GM11168 (cell line): Measurements from ENCODE around the gene PCDH1.

Experiments used
- in situ Hi-C: fragments of 300-500 bp; cut with MboI; formaldehyde crosslinking; loops from one replicate; pipeline ENCODE4 v1.12.0; 2022; ENCODE audit warnings: low sequenced_read_pairs; ENCODE audit not compliant: unreplicated experiment

The PCDH1 gene

GRCh38 chr5:141875022-141875740, 3.0 kb downstream of the PCDH1 start:
- in situ Hi-C loops, result no loop called here

GRCh38 chr5:141874262-141874964, 3.8 kb downstream of the PCDH1 start:
- in situ Hi-C loops, result no loop called here

- in situ Hi-C loops, result no loop called here
Measured at GRCh38 chr5:141873933-141874261, 4.3 kb downstream of the PCDH1 start.

- in situ Hi-C loops, result no loop called here
Measured at GRCh38 chr5:141872496-141873356, 5.5 kb downstream of the PCDH1 start.

- in situ Hi-C loops, result no loop called here
Measured at GRCh38 chr5:141871870-141872269, 6.3 kb downstream of the PCDH1 start.

- in situ Hi-C loops, result no loop called here
Measured at GRCh38 chr5:141870871-141871270, 7.3 kb downstream of the PCDH1 start.

GRCh38 chr5:141870228-141870627, 8.0 kb downstream of the PCDH1 start:
- in situ Hi-C loops, result no loop called here

- in situ Hi-C loops, result no loop called here
Measured at GRCh38 chr5:141869514-141869913, 8.7 kb downstream of the PCDH1 start.

GRCh38 chr5:141869040-141869439, 9.2 kb downstream of the PCDH1 start:
- in situ Hi-C loops, result no loop called here

GRCh38 chr5:141868541-141868940, 9.7 kb downstream of the PCDH1 start:
- in situ Hi-C loops, result no loop called here

- in situ Hi-C loops, result no loop called here
Measured at GRCh38 chr5:141867651-141868050, 10.6 kb downstream of the PCDH1 start.

- in situ Hi-C loops, result no loop called here
Measured at GRCh38 chr5:141867139-141867538, 11.1 kb downstream of the PCDH1 start.

GRCh38 chr5:141866096-141866495, 12.1 kb downstream of the PCDH1 start:
- in situ Hi-C loops, result no loop called here

- in situ Hi-C loops, result no loop called here
Measured at GRCh38 chr5:141865406-141865805, 12.8 kb downstream of the PCDH1 start.

GRCh38 chr5:141864371-141865370, 13.5 kb downstream of the PCDH1 start:
- in situ Hi-C loops, result no loop called here

- in situ Hi-C loops, result no loop called here
Measured at GRCh38 chr5:141863569-141864178, 14.5 kb downstream of the PCDH1 start.

- in situ Hi-C loops, result no loop called here
Measured at GRCh38 chr5:141862936-141863543, 15.2 kb downstream of the PCDH1 start.

- in situ Hi-C loops, result no loop called here
Measured at GRCh38 chr5:141861194-141861593, 17.0 kb downstream of the PCDH1 start.
